Right lobe of liver (tissue), 6 donors: ENCODE results near the gene CASR. TPM values are rescaled to one million over a fixed set of nuclear protein-coding genes. Genes with fewer than 3 reads are reported as not detected.

ENCODE experiments used
- ATAC-seq, 4 donors: fragments of 200-7000 bp; cut with Tn5 transposase; one replicate each; pipeline ENCODE4 v1.9.1; 2020; ENCODE audit warnings: mild to moderate bottlenecking in 4 of 4, moderate library complexity in 4 of 4
- DNase-seq, 3 donors: peaks; one replicate each; pipeline ENCODE4 v3.0.0-alpha.2; 2020
- H3K27ac ChIP-seq, 3 donors: fragments of 200-600 bp; one replicate each; pipeline ENCODE4 v1.8.0; 2022
- H3K27me3 ChIP-seq, 2 donors: fragments of 200-600 bp; one replicate each; pipeline ENCODE4 v1.8.0; 2022
- H3K36me3 ChIP-seq, 4 donors: fragments of 200-600 bp; sonication (generic) in 1 of 4; one replicate each; pipeline versions ENCODE4 v1.5.1 to v1.8.0; 2017 to 2022; ENCODE audit warnings: control low read depth in 1 of 4
- H3K4me1 ChIP-seq, 4 donors: fragments of 200-600 bp; sonication (generic) in 1 of 4; one replicate each; pipeline versions ENCODE4 v1.5.1 to v1.8.0; 2017 to 2022; ENCODE audit warnings: control low read depth in 1 of 4
- H3K4me3 ChIP-seq, 3 donors: fragments of 200-600 bp; one replicate each; pipeline ENCODE4 v1.8.0; 2022
- H3K9me3 ChIP-seq, 4 donors: fragments of 200-600 bp; sonication (generic) in 1 of 4; one replicate each; pipeline versions ENCODE4 v1.5.1 to v1.8.0; 2017 to 2022; ENCODE audit warnings: control low read depth in 1 of 4
- POLR2A ChIP-seq: fragments of 450-650 bp; IDR thresholded peaks from one replicate; pipeline ENCODE4 v1.6.1; 2017; ENCODE audit warnings: antibody characterized with exemption, mild to moderate bottlenecking
- WGBS: methylation state at CpG from one replicate; pipeline ENCODE4 v1.1.6; 2018; ENCODE audit warnings: low coverage, low lambda C conversion rate; ENCODE audit not compliant: insufficient coverage; ENCODE audit errors: missing lambda C conversion rate; 5-methylcytosine and 5-hydroxymethylcytosine counted together
- intact Hi-C, 2 donors: fragments of 100-400 bp; cut with DNase I; formaldehyde crosslinking; loops; one replicate each; pipeline versions ENCODE4 v1.11.2 to v1.14.1; 2022
- total RNA-seq, 6 experiments: library from RNA; depleted of rRNA in 2 of 6; stranded (reverse); fragments of >200 nt in 2 of 6; fragmentation: NEBNext Ultra II Directional in 3 of 6; extraction: Animal tissue kit (Norgen Biotek cat#: 25700) in 3 of 6; gene quantifications; one replicate each; pipeline versions ENCODE4 v1.1.0 to v1.2.4, GENCODE V29; 2016 to 2023
- TF ChIP-seq, protein P1 (sequence below), 4 donors: fragments of 200-600 bp in 3 of 4; fragments of 450-650 bp in 1 of 4; IDR thresholded peaks; one replicate each; pipeline versions ENCODE4 v1.5.1 to v1.8.0; 2016 to 2022; ENCODE audit warnings: antibody characterized with exemption in 4 of 4, mild to moderate bottlenecking in 2 of 4
- donor health status: DM: no; HTN: yes; CAD: no.
- donor health status: DM: no; HTN: no; CAD: no.
- donor health status: DM: no; HTN: no; CAD: no.
- donor health status: DM: no; HTN: yes; CAD: no.
- donor health status: DM: no; HTN: yes; CAD: no.

CASR gene
- total RNA-seq, 6 experiments from 2014 or later = 0.06 to 0.16 (median 0.13) TPM; not detected in 1

DNA sequence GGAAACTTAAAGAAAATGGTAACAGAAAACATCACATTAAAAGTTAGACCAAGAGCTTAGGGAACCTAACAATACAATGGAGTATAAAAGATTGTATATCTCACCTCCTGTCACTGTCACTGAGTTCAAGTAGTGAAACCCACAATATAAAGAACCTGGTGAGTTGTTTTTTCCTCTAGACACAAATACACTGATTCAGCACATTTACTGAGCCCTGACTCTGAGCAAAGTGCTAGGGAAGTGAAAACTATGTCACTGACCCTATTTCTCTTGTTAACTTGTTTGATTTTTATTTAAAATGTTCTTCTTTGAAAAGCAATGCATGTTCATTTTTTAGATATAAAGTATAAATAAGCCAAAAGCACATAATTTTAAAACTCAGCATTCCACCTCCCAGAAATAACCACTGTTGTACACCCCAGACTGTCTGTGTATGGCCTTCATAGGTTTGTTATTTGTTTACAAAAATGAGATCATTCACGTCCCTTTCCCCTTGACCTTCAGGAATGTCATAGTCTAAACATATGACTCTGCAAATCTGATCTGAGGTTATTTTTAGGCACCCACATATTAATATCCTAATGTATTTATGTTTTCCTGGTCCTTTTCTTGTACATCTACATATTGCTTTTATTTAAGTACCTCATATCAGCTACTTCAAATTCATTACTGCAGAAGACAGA lies 72.4 kb downstream of the CASR start:
- Histone ChIP-seq H3K4me3 (no peak overlapping the region), H3K27ac (peak overlapping the region in 1 of 3 donors; percentile 50), H3K36me3 (no peaks in the 10 kb centered on the region), H3K27me3 (no peaks in the 10 kb centered on the region), H3K9me3 (no peaks in the 10 kb centered on the region), H3K4me1 (peaks cover 0 to 10% (median 4%) of the 10 kb centered on the region in 4 donors)
- no peak for DNase-seq
- WGBS = 5% methylated on average over 1 of the region's 1 CpG
- TF ChIP-seq, protein P1, sequence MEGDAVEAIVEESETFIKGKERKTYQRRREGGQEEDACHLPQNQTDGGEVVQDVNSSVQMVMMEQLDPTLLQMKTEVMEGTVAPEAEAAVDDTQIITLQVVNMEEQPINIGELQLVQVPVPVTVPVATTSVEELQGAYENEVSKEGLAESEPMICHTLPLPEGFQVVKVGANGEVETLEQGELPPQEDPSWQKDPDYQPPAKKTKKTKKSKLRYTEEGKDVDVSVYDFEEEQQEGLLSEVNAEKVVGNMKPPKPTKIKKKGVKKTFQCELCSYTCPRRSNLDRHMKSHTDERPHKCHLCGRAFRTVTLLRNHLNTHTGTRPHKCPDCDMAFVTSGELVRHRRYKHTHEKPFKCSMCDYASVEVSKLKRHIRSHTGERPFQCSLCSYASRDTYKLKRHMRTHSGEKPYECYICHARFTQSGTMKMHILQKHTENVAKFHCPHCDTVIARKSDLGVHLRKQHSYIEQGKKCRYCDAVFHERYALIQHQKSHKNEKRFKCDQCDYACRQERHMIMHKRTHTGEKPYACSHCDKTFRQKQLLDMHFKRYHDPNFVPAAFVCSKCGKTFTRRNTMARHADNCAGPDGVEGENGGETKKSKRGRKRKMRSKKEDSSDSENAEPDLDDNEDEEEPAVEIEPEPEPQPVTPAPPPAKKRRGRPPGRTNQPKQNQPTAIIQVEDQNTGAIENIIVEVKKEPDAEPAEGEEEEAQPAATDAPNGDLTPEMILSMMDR (IDR thresholded peaks at IDR 0.05) = no peak
- peak; percentile 56 to 80 (median 78) for ATAC-seq
- intact Hi-C loops = no loop called here

DNA sequence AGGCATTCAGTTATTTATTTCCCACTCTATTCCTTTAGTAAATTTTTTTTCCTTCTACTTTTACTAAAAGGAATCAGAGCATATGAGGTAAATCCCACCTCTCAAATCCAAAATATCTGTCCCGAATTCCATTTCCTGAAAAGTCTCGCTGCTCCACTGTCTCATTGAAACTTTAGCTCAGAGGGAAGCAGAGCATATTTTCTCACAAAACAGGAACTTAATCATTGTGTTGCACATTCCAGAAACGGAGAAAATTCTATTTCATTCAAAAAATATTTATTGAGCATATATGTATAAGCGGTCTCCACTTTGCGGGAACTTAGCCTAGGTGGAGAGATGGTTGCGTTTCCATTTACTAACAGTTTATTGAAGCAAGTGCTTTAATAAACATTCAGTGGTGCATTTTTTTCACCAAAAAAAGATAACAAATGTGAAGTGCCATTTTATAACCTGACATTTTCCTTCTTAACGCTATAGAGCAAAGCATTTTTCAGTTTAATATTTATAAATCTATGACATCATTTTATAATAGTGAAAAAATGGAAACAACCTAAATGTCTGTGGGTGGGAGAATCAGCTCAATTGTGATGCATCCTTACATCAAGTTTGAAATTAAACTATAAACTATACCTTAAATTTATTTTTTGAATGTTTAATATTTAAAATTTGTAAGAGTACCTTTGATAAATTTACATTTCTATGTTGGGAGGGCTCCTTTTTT lies 74.3 kb downstream of the CASR start:
- Histone ChIP-seq H3K36me3 (no peaks in the 10 kb centered on the region), H3K4me1 (peaks cover 0 to 10% (median 4%) of the 10 kb centered on the region in 4 donors), H3K27ac (no peak overlapping the region), H3K9me3 (no peaks in the 10 kb centered on the region), H3K4me3 (no peak overlapping the region), H3K27me3 (no peaks in the 10 kb centered on the region)
- 57% methylated on average over 7 of the region's 7 CpGs for WGBS
- DNase-seq (no peak), ATAC-seq (no peak)
- intact Hi-C loops = no loop called here
- TF ChIP-seq POLR2A = no peak
- TF ChIP-seq, protein P1 (IDR thresholded peaks at IDR 0.05) = no peak

DNA sequence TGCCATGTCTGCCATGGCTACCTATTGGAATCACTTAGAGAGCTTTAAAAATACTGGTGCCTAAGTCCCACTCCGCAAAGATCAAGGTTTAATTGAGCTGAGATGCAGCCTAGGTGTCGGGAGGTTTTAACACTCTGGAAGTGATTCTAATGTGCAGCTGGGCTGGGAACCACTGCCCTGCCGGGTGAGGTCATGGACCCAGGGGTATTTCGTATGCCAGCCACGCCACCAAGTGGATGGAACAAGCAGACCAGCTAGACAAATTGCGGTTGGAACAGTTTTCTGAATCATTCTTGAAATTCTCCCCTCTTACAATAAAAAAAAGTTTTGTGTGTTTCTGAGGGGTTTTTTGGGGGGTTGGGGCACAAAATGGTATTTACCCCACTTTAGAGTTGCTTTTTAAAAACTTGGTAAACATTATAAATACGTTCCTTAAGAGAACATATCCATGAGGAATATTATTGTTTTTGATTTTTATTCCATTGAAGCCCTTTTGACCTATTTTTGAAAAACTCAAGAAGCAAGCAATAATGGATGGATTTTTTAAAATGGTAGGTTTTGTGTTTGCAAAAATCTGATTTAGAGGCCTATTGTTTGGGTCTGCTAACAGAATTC lies 75.4 kb downstream of the CASR start:
- ATAC-seq (peak; percentile 95 to 97 (median 96)), DNase-seq (peak; percentile 75 to 79 (median 79))
- H3K27me3 ChIP-seq = no peaks in the 10 kb centered on the region
- H3K36me3 ChIP-seq = no peaks in the 10 kb centered on the region
- intact Hi-C loops = no loop called here
- WGBS = 8% methylated on average over 7 of the region's 7 CpGs
- no peaks in the 10 kb centered on the region for H3K9me3 ChIP-seq
- peaks cover 0 to 10% (median 4%) of the 10 kb centered on the region in 4 donors for H3K4me1 ChIP-seq
- no peak for TF ChIP-seq POLR2A
- TF ChIP-seq, protein P1 (IDR thresholded peaks at IDR 0.05) = peak; percentile 69 to 75 (median 73)
- H3K27ac ChIP-seq = no peak overlapping the region
- H3K4me3 ChIP-seq = no peak overlapping the region

DNA sequence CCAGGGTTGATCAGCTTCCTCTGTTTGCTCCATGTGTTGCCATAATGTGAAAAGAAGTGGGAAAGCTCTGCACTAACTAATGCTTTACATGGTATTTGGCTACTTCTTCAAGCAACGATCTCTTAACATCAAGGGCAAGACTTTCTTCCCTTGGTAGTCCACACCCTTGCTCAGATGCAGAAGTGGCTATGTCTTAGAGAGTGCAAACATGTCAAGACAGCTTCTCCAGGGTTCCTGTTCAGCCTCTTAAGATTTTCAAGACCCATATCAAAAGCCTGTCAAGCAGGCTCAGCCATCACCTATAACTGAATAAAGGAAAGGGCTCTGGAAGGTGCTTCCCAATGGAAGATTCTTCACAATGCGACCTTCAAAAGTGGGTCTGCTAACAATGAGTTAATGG lies 76.7 kb downstream of the CASR start:
- intact Hi-C loops = loop anchor here in 1 of 2 donors (5.0 kb wide), 1 partner anchor 163 kb away; no protein-coding TSS in a partner anchor
- no peak overlapping the region for H3K4me3 ChIP-seq
- H3K36me3 ChIP-seq = no peaks in the 10 kb centered on the region
- no peaks in the 10 kb centered on the region for H3K9me3 ChIP-seq
- H3K27ac ChIP-seq = no peak overlapping the region
- 54% methylated on average over 2 of the region's 2 CpGs for WGBS
- no peaks in the 10 kb centered on the region for H3K27me3 ChIP-seq
- ATAC-seq (no peak), DNase-seq (no peak)
- TF ChIP-seq, protein P1 (IDR thresholded peaks at IDR 0.05) = no peak
- no peak for TF ChIP-seq POLR2A
- peaks cover 0 to 10% (median 4%) of the 10 kb centered on the region in 4 donors for H3K4me1 ChIP-seq
